ENCODE data around the gene CH25H.

DNA sequence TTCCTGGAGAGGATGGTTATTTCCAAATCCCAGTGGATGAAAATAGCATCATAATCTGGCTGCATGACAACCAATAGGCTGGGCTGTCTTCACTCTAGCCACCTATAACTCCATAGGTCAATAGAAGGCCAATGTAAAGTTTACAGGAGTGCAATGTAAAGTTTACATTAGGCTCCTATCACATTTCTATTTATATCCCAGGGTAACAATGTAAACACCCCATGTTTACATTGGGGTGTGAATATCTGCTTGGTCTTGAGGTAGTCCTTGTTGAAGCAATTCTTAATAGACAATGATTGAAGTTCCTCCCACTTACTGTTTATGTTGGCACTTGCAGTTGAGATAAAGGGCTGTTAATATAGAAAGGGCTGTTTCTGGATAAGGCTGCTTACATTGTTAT, 21.5 kb downstream of the CH25H start:
- TF ChIP-seq, protein P1, sequence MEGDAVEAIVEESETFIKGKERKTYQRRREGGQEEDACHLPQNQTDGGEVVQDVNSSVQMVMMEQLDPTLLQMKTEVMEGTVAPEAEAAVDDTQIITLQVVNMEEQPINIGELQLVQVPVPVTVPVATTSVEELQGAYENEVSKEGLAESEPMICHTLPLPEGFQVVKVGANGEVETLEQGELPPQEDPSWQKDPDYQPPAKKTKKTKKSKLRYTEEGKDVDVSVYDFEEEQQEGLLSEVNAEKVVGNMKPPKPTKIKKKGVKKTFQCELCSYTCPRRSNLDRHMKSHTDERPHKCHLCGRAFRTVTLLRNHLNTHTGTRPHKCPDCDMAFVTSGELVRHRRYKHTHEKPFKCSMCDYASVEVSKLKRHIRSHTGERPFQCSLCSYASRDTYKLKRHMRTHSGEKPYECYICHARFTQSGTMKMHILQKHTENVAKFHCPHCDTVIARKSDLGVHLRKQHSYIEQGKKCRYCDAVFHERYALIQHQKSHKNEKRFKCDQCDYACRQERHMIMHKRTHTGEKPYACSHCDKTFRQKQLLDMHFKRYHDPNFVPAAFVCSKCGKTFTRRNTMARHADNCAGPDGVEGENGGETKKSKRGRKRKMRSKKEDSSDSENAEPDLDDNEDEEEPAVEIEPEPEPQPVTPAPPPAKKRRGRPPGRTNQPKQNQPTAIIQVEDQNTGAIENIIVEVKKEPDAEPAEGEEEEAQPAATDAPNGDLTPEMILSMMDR (IDR thresholded peaks at IDR 0.05): no peak
- TF ChIP-seq POLR2A (IDR thresholded peaks at IDR 0.05): no peak

Data from testis (tissue), 2 donors.